SK-N-SH (cell line): ENCODE measurements around the gene HDAC7.

Source experiments
- FOXJ3 ChIP-seq: sonication (generic); formaldehyde crosslinking; IDR thresholded peaks from 2 replicates; pipeline ENCODE4 v1.5.1; 2020; ENCODE audit warnings: mild to moderate bottlenecking, missing genetic modification reagents
- FOXM1 ChIP-seq: IDR thresholded peaks from 2 replicates; pipeline ENCODE4 v1.4.0; 2012; ENCODE audit warnings: low read depth, mild to moderate bottlenecking
- GABPA ChIP-seq: IDR thresholded peaks from 2 replicates; pipeline ENCODE4 v1.4.0; 2012; ENCODE audit warnings: low read depth, mild to moderate bottlenecking
- RFX5 ChIP-seq: IDR thresholded peaks from 2 replicates; pipeline ENCODE4 v1.6.1; 2012; ENCODE audit warnings: mild to moderate bottlenecking, improper control_type of control experiment, low read length
- SMC3 ChIP-seq: IDR thresholded peaks from 2 replicates; pipeline ENCODE4 v1.6.1; 2012; ENCODE audit warnings: low read depth, low read length, improper control_type of control experiment
- TF ChIP-seq, protein P1 (sequence below): fragments of 200-600 bp; sonication (generic); IDR thresholded peaks from 2 replicates; pipeline ENCODE4 v1.6.1; 2017; ENCODE audit warnings: antibody characterized with exemption, mild to moderate bottlenecking, moderate library complexity
- TF ChIP-seq, protein P2 (sequence below): IDR thresholded peaks from 2 replicates; pipeline ENCODE4 v1.4.0; 2012; ENCODE audit warnings: low read depth

DNA sequence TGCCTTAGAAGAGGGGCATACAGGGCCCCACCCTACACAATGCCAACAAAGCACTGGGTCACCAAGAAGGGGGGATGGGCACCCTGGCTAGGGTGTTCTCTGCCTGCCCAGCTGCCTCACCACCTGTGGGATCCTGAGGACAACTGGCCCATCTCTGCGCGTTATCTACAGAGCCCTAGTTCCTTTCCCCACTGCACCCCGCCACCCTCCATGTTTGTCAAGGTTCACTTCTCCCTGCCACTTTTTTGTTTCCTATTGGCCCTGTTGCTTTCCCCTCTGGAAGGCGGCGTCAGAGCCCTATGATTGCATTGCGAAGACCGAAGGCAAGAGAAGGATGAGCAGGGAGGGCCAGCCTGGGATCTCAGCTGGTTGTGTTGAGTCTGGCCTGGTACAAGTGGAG, 45.0 kb downstream of the HDAC7 start:
- TF ChIP-seq, protein P1, sequence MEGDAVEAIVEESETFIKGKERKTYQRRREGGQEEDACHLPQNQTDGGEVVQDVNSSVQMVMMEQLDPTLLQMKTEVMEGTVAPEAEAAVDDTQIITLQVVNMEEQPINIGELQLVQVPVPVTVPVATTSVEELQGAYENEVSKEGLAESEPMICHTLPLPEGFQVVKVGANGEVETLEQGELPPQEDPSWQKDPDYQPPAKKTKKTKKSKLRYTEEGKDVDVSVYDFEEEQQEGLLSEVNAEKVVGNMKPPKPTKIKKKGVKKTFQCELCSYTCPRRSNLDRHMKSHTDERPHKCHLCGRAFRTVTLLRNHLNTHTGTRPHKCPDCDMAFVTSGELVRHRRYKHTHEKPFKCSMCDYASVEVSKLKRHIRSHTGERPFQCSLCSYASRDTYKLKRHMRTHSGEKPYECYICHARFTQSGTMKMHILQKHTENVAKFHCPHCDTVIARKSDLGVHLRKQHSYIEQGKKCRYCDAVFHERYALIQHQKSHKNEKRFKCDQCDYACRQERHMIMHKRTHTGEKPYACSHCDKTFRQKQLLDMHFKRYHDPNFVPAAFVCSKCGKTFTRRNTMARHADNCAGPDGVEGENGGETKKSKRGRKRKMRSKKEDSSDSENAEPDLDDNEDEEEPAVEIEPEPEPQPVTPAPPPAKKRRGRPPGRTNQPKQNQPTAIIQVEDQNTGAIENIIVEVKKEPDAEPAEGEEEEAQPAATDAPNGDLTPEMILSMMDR = no peak
- TF ChIP-seq FOXM1 (no peak), GABPA (no peak), RFX5 (no peak), SMC3 (no peak), FOXJ3 (CRISPR knock-in tag) (no peak)
- TF ChIP-seq, protein P2, sequence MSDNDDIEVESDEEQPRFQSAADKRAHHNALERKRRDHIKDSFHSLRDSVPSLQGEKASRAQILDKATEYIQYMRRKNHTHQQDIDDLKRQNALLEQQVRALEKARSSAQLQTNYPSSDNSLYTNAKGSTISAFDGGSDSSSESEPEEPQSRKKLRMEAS = no peak
